OCI-LY7 (cell line): ENCODE results near the gene MMP11.
A peak's percentile ranks its signal among the peaks of the same experiment; 100 is the strongest.

Experiments used
- EZH2phosphoT487 ChIP-seq: fragments of 200-600 bp; sonication (generic); IDR thresholded peaks from 2 replicates; pipeline ENCODE4 v1.6.1; 2018; ENCODE audit warnings: low read depth, borderline replicate concordance, mild to moderate bottlenecking, mixed run types, antibody characterized with exemption, low read length, moderate library complexity, mixed read lengths
- TF ChIP-seq, protein P1 (sequence below): fragments of 200-600 bp; sonication (generic); conservative IDR thresholded peaks from 2 replicates; pipeline ENCODE4 v1.5.1; 2014; ENCODE audit warnings: mild to moderate bottlenecking, antibody characterized with exemption, low read length, moderate library complexity, mixed read lengths

DNA sequence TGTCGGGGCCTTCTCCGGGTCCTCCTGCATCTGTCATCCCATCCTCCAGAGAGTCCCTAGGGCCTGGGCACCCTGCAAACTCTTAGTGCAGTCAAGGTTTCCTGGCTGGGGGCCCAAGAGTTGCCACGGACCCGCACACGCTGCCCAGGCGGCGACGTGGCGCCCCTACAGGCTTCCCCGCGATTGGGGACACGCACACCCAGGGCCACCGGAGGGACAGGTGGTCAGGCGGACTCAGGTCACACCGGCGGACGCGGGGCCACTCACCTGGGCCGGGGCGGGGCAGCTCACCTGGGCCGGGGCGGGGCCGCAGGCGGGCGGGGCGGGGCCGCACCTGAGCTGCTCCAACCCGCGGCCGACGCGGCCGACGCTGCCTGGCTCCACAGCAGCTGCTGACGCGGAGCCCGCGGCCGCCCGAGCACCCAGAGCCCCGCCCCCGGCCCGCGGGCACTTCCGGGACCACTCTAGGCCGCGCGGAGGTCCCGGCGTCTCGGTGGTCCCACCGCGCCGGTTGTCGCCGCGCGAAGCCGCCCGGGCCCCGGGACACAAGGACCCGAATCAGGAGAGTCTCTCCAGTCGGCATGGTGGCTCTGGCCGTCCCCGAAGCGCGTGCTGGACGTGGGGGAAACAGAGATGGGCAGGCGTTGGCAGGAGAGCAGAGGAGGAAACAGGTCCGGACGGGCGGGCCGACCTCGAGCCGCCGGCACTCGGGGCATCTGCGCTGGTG, 21.8 kb upstream of the MMP11 start, which contains the start of gene ZNF70:
- TF ChIP-seq, protein P1, sequence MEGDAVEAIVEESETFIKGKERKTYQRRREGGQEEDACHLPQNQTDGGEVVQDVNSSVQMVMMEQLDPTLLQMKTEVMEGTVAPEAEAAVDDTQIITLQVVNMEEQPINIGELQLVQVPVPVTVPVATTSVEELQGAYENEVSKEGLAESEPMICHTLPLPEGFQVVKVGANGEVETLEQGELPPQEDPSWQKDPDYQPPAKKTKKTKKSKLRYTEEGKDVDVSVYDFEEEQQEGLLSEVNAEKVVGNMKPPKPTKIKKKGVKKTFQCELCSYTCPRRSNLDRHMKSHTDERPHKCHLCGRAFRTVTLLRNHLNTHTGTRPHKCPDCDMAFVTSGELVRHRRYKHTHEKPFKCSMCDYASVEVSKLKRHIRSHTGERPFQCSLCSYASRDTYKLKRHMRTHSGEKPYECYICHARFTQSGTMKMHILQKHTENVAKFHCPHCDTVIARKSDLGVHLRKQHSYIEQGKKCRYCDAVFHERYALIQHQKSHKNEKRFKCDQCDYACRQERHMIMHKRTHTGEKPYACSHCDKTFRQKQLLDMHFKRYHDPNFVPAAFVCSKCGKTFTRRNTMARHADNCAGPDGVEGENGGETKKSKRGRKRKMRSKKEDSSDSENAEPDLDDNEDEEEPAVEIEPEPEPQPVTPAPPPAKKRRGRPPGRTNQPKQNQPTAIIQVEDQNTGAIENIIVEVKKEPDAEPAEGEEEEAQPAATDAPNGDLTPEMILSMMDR: peak; percentile 50
- TF ChIP-seq EZH2phosphoT487: no peak
